NCI-H2029 treated with DMSO at 0.1 percent for 48 hours (cell line): Measurements from ENCODE around the gene ATP8A2.
A peak's percentile ranks its signal among the peaks of the same experiment; 100 is the strongest.

Experiments used
- DNase-seq: peaks from one replicate; lab custom pipeline; 2025; lab: John Stamatoyannopoulos, UW

The ATP8A2 gene

DNA sequence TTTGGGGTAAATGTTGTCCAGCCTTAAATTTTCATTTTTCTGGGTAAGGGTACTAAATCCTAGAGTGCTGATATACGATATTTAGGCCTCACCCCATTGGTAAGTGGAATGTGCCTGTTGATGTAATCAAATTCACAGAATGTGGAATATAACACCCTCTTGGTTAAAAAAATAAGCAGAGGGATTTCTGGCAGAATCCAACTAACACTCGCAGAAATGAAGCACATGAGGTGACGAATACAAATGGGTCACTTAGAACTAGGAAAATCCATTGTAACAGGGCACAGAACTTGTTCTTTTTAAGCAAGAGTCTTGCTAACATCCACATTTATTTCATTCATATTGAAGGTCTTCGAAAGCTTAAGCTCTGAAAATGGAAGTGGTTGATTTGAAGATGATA lies 359.8 kb downstream of the ATP8A2 start:
- DNase-seq = no peak

DNA sequence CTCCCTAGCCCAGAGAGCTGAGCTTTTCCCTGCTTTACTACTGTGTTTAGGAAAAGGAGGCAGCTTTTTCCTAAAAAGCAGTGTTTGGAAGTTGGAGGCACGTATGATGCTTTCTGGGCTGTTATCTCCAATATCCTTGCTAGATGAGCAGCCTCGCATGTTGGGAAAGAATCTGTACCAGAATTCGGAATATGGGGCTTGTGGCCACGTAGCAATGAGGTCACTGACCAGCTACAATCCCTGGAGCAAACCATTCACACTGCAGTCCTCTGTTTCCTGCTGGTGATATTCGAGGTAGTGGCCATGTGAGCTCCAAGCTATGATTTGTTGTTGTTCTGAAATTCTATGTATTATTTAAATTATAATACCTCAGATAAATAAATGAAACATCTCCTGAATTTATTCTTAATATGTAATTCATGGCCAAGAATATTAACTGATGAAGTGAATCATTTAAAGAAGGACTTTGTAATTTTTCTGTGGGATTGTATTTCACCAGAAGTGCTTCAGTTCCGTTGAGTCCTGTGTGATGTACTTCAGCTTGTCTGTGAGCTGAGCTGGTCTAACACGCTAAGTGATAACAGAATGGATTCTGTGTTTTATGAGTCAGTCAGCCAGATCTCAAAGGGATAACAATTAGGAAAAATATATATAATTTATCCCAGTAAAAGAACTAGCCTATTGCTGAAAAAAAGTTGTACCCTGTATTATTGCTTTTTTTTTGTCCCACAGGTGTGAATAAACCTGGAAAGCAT lies 360.5 kb downstream of the ATP8A2 start:
- DNase-seq = no peak

DNA sequence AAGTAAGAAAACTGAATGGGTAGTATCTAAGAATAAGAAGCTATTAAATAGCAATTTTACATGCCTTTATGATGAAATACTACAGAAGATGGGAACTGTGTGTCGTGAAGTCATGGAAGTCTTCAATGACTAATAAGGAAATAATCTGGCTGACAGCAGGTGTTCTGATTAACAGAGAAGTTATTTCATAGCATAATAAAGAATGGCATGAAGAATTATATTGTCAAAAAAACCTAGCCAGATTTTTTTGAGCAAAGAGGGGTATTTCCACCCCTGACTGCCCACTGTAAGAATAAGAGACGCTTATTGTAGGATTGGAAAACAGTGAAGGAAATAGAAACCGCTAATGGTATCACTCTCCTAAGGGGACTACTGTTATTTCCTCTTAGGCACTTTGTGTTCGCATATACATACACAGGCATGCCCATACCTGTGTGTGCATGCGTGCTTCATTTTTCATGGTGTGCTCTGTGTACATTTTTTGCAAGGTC lies 361.3 kb downstream of the ATP8A2 start:
- DNase-seq = no peak

DNA sequence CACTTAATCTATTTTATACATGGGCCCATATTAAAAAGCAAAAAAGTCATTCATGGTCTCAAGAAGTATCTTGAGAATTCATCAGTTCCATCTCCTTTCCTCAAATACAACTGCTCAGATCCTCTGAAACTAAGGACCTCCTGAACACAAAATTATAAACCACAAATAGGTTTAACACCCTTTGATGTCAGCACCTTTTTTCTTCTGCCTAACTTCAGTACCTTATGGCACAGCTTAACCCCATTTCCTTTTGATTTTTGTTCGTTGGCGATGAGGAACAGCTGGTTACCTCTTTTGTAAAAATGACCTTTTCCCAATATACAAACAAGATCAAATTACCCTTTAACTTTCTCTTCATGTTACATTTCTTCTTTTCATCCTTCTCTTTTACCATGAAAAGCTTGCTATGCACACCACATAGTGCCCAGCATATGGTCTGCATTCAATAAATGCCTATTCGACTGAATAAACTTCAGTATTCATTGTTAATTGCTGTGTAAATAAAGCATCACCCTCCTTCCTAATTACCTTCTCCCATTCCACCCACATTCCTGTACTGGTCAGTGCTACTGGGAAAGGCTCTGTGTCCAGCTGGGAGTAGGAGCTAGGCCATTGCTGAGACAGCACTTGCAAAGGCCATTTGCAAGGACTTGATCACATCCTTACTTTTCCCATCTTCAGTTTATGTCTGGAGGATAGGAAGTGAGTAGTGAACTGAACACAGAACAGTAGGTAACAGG lies 362.1 kb downstream of the ATP8A2 start:
- no peak for DNase-seq

DNA sequence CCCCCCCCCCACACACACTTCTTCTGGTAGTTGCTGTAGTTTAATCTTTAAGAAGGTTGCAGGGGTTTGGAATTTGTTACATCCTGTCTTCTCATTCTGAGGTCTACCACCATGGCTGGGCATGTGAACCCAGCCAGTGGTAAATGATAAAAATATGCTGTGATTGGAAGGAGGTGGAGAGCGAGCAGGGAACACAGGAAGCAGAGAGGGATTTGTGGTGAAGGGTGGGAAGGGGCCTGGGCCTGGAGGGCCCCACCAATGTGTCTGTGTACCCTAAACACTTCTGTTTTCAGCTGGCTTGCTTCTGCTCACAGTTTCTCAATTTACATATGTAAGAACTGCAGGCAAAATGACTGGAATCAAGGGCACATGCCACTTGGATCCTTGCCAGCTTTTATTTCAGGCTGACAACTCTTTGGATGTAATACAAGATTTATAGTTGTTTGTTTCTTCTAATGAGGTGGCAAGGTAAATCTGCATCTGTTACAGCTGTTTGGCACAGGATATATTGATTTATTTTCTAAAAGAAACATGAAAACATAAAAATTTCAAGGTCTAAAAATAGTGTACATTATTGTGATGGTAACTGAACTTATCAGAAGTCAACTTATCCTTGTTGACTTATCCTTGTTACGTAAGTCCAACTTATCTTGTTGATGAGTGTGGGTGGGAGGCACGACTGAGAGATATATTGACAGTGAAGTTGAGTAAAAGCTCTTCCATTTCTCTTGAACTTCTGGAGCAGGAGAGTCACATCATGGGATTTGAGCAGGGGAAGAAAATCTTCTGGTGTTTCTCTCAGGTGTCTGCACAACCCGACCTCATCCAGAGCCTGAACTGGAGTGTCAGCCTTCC lies 366.8 kb downstream of the ATP8A2 start:
- DNase-seq = peak; percentile 19

DNA sequence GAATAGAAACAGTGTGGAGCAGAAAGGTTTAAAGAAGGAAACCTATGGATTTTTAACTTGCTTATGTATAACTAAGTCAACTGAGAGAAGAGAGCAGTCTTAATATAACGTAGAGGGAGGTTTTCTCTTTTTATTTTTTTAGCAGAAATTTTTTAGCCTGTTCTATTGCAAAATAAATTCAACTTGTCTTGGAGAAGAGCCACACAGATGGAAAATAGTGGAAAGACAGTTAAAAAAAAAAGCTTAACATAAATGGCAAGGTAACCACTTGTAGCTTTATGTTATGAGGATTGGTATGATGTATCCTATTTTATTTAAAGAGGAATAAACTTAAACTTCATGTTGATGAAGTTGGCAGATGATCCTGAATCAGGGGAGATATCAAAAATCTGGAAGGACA lies 367.6 kb downstream of the ATP8A2 start:
- DNase-seq = no peak

DNA sequence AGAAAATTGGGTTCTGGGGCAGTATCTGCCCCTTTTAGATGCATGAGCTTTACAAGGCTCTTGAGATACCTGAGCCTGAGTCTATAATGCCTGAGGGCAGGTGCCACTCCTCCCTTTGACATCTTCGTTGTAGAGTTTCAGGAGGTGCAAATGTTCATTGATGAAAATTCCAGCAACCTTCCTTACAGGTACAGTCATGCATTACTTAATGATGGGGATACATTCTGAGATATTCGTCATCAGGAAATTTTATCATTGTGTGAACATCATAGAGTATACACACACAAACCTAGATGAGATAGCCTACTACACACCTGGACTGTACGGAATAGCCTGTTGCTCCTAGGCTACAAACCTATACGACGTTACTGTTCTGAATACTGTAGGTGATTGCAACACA lies 370.0 kb downstream of the ATP8A2 start:
- no peak for DNase-seq

DNA sequence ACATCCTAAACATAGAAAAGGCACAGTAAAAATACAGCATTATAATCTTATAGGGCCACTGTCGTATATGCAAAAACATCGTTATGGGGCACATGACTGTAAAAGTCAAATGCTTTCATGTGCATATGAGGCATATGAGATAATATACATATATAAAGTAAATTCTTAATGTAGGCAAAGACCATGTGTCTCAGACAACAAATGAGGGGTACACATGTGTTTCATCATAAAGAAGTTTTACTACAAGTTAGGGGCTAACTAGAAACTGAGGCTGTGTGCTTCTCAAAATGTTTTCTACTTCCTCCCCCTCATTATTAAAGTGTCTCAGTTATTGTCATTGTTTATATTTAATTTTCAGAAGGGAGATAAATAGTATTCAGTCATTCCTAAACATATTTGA lies 370.4 kb downstream of the ATP8A2 start:
- no peak for DNase-seq

DNA sequence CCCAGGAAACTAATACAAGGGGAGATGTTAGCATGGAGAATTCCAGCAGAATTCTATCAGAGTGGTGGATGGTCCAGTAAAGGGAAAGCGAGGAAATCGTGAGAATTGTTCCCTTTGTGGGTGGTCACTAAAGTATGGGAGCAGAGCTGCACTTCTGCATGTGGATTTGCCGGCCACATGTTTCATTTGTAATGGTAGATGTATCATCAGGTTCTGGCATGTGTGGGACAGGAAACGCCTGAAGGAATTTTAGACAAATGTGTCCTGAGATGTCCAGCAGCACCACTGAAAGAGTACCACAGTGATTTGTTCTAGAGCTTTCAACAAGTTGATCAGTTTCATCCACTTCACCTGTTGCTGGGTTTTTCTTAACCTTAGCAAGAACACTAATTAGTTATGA lies 371.6 kb downstream of the ATP8A2 start:
- no peak for DNase-seq

DNA sequence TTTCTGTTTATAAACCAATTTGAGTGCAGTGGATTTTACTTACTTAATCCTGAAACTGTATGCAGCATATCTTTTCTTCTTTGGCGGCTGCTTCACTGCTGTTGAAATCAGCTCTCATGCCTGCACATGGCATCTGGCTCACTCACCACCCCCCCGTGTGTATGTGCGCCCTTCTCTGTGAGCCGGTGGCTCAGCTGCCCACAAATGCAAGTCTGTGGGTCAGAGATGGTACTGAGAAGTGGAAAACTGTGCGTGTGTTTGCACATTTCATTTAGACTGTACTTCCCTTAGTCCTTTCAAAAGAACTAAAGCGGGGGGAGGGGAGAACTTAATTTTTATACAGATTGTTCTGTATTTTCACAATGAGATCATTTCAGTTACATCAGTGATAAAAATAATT lies 372.4 kb downstream of the ATP8A2 start:
- no peak for DNase-seq

DNA sequence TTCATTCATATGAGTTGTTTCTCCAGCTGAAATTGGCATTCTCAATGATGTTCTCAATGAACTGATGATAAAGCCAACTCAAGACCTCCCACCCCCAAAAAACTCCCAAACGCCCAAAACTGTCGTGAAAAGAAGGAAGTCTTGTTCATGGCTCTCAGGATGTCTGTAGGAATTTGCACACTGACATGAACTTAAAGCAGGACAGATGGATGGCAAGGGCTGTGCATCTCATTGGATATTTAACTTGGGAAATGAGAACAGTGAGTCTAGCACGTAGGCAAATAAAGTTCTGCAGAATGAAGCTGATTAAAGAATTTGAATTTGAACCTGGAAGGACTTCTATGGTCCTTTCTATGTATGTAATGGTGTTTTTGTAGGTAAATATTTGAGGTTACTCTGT lies 374.4 kb downstream of the ATP8A2 start:
- DNase-seq = no peak

DNA sequence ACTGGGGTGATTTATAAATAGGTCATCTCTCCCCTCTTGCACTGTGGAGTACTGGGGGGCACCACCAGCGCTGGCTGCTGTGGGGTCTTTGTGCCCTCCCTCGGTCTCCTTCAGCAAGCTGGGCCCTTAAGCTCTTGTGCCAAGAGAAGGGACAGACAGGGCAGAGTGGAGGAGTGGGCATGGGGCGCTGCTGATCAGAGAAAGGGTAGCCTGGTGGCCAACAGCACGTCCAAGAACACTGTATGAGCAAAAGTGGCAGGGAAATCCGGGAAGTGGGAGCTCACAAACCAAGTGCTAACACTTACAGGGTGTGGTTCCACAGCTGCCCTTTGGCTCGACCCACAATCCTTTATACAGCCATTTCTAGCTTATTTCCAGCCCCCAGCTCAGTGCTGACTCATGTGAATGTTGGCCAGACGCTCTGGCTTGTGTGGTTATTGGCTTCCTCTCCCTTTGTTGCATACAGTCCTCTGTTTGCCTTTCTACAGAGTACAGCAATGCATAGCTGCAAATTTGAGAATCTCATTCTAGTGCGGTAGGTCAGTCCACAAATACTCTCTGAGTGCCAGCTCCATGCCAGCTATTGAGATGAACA lies 381.3 kb downstream of the ATP8A2 start:
- DNase-seq = peak; percentile 24

DNA sequence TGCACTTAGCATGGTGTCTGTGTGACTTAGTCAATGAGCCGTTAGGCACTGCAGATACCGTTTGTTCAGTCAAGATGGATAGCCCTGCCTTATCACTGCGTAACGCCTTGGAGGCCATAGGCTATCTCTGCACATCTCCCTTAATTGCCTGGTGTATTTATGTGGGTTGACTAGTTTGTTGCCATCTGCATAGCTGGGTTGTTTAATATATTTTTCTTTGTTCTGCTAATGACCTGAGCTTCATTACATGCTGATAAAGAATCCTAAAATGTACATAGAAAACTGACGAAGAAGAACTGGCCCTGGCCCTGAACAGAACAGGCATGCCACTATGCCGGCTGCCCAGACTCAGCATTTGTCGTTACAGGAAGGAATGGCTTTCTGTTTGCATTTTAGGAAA lies 382.2 kb downstream of the ATP8A2 start:
- no peak for DNase-seq

DNA sequence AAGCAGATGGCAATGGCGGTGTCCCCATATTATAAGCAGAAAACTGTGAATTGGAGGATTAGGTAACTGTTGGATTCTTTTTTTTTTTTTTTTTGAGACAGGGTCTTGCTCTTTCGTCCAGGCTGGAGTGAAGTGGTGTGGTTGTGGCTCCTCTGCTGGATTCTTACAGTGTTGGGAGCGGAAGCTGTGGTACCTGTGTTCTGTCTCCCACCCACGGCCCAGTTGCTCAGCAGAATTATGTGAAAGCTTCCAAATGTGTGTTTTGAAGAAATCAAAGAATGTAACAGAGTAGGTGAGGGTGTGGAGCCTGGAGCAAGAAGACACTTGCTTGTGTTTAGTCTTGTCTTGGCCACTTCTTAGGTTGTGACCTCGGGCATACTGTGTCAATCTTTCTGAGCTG lies 384.5 kb downstream of the ATP8A2 start:
- DNase-seq = no peak

DNA sequence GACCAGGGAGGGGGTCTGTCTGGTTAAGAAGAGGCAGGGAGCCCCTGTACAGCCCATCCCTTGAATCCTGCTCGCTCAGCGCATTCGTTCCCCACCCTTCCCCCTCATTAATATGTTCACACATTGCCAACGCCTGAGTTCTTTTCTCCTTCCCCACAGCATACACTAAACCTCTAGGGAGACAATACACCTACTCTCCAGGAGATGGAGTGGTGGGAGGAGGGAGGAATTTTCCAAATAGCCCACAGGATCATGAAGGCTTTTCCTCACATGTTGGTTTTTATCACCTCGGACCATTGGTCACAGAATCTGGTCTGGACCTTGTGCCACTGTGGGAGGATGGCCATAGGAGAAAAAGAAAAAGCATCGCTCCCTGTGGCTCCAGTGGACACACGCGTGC lies 385.1 kb downstream of the ATP8A2 start:
- no peak for DNase-seq

DNA sequence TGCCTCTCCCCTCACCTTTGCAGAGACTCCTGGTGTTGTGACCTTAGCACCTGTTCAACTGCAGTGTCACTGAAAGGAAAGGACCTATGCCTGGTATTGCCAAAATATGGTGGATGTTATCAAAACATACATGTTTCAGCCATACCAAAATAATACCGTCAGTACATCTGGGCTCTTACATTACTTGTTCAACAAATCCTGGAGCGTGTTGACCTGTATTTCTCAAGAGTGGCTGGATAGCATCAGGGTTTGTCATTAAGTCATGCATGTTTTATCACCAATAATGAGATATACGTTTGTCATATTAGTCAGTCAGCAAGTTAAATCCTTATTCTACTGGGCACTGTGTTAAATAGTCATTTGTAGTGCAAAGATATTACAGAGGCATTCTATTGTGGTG lies 389.3 kb downstream of the ATP8A2 start:
- DNase-seq = no peak

DNA sequence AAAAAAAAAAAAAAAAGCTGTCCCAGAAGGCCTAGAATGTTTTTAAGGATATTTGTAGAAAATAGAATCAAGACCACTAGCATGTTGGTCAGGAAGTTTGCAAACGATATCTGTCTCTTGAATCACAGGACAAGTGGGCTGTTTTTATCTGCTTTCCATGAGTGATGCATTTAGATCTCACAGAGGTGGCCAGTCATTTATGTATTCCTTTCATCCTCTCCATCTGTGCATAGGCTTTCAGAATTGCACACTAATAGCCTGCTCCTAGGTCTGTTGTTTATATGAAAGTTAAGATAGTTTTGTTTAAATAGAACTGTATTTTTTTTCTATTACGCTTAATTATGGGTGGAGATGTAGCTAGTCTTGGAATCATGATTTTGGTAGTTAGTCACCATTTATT lies 390.5 kb downstream of the ATP8A2 start:
- no peak for DNase-seq

DNA sequence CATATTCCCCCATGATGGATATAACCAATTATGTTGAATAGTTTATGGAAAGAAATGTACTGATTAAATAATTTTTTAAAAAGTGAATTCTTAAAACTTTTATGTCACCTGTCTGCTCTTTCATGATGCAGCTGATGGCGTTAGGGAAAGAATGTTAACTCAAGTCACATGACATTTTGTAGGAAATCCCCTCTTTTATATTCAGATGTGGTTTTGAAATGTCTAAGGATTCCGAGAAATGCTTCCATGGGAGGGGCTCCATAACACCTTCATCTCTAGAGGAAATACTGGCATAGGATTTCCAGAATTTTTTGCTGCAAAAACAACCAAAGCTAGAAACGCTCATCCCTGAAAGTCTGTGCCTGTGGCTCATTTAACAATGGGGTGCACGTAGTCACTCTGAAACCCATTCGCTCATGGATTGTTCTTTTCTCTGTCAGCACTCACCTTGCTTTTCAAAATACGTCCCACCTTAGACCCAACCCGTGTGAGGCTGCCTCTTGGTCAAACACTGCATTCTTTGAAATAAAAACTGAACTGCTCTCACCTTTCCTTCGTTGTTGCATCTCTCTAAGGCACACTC lies 391.1 kb downstream of the ATP8A2 start:
- no peak for DNase-seq

DNA sequence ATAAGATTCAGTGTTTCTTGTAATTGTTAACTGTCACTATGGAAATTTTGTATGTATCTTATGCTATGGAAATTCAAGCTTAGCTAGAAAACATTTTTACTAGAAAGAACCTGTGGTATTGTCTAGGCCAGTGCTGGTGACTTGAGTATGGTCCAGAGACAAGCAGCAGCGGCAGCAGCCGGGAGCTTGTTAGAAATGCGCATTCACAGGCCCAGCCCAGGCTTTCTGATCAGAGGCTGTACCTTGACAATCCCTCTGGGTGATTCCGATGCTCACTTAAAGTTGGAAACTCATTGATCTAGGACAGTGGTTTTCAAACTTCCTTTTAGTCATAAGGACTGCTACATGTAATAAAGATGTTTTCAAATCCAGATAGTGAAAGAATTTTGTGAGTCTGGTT lies 392.6 kb downstream of the ATP8A2 start:
- DNase-seq = no peak

DNA sequence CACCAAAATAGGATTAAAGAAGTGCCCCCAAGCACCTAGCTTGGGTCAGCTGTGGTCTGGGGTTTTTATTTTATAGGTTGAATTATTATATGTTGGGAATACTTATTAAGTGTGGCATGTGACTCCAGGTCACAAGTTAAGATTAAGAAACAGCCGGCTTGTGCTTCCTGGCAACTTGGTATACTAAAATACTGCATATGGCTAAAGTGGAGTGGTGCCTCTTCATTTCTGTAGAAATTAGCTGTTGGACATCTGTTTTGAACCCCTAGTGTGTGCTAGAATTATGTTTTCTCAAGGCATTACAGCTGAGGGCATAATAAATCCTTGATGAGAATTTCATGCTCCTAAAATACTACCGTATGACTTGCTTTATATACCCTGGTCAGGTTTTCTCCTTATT lies 393.5 kb downstream of the ATP8A2 start:
- DNase-seq = no peak

DNA sequence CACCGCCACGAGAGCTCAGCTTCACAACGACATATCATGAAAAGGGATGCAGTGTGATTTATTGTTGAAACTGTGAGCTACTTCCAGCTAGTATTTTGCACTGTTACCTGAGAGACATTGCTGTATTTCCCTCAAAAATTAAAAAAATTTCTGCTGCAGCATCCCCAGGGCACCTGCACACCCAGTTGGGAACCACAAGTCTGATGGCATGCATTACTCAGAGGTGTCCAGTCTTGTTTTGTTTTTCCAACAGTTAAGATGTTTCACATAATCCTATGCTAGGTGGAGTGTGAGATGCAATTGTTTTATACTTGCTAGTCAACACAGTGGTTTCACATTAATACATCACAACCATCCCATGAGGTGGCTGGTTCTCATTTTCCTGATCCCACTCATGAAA lies 394.8 kb downstream of the ATP8A2 start:
- no peak for DNase-seq

DNA sequence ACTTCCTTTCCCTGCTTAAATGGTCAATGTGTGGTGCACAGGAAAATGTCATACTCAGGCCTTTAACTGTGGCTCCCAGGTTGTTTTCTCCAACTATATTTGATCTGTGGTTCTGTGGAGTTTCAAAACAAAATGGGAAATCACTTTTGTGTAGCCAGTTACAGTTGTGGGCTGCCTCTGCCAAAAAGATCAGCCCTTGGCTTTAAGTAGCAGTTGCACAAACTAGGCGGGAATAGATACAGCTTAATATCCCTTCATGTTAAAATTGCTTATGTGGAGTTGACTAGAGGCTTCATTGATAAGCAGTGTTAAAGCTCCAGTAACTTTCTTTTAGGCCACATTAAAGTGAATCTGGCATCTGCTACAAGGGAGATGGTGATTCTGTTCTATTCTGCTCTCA lies 395.2 kb downstream of the ATP8A2 start:
- no peak for DNase-seq
